ENCODE data around the gene MOAP1.
A peak's percentile ranks its signal among the peaks of the same experiment; 100 is the strongest.
"Not testable (repeated sequence)": the region's sequence is repeated elsewhere in the genome, so short reads cannot be mapped to it uniquely, and the experiment has no call there.

MOAP1 gene

GRCh38 chr14:93183596-93184317 is 940 bp downstream of the MOAP1 start:
- TF ChIP-seq CTCF (IDR thresholded peaks at IDR 0.05; ENCODE audit: extremely low read depth, missing control alignments), result no peak
- DNase-seq (ENCODE audit: low spot score), result no peak

GRCh38 chr14:93175492-93175891 is 9.2 kb downstream of the MOAP1 start:
- TF ChIP-seq CTCF (IDR thresholded peaks at IDR 0.05; ENCODE audit: extremely low read depth, missing control alignments), result no peak
- DNase-seq (ENCODE audit: low spot score), result no peak

GRCh38 chr14:93174731-93175130 is 10.0 kb downstream of the MOAP1 start:
- not testable (repeated sequence) for DNase-seq (ENCODE audit: low spot score)

- TF ChIP-seq CTCF (IDR thresholded peaks at IDR 0.05; ENCODE audit: extremely low read depth, missing control alignments), result no peak
- DNase-seq (ENCODE audit: low spot score), result no peak
Observed at GRCh38 chr14:93173943-93174395, 10.7 kb downstream of the MOAP1 start.

- no peak for DNase-seq (ENCODE audit: low spot score)
- TF ChIP-seq CTCF (IDR thresholded peaks at IDR 0.05; ENCODE audit: extremely low read depth, missing control alignments), result no peak
Observed at GRCh38 chr14:93171376-93171775, 13.3 kb downstream of the MOAP1 start.

GRCh38 chr14:93170141-93170540 is 14.6 kb downstream of the MOAP1 start:
- not testable (repeated sequence) for DNase-seq (ENCODE audit: low spot score)

GRCh38 chr14:93169619-93170018 is 15.1 kb downstream of the MOAP1 start:
- DNase-seq (ENCODE audit: low spot score), result not testable (repeated sequence)

GRCh38 chr14:93168610-93169009 is 16.1 kb downstream of the MOAP1 start:
- not testable (repeated sequence) for DNase-seq (ENCODE audit: low spot score)

- DNase-seq (ENCODE audit: low spot score), result not testable (repeated sequence)
Observed at GRCh38 chr14:93165271-93166265, 19.1 kb downstream of the MOAP1 start.

- TF ChIP-seq CTCF (IDR thresholded peaks at IDR 0.05; ENCODE audit: extremely low read depth, missing control alignments), result peak; percentile 8
- DNase-seq (ENCODE audit: low spot score), result peak; percentile 35
Observed at GRCh38 chr14:93163564-93163963, 21.1 kb downstream of the MOAP1 start.
